H9 (cell line): ENCODE results near the gene FASTK. TPM values are rescaled to one million over a fixed set of nuclear protein-coding genes. Genes with fewer than 3 reads are reported as not detected.

Experiments
- DNase-seq: peaks from one replicate; pipeline ENCODE4 v3.0.0-alpha.2; 2017
- H2AFZ ChIP-seq: one replicate; pipeline ENCODE4 v1.6.1; 2013; ENCODE audit warnings: mild to moderate bottlenecking, low read length, control low read depth, moderate library complexity
- H2AK5ac ChIP-seq: 2 replicates; pipeline ENCODE4 v1.6.1; 2013; ENCODE audit warnings: low read length, control low read depth, mixed read lengths; ENCODE audit not compliant: insufficient read length
- H2BK120ac ChIP-seq: one replicate; pipeline ENCODE4 v1.6.1; 2013; ENCODE audit warnings: low read depth, mild to moderate bottlenecking, low read length, control low read depth, inconsistent platforms; ENCODE audit not compliant: poor library complexity, severe bottlenecking
- H2BK12ac ChIP-seq: 2 replicates; pipeline ENCODE4 v1.6.1; 2013; ENCODE audit warnings: low read length, control low read depth, mixed read lengths, low read depth; ENCODE audit not compliant: insufficient read length
- H2BK15ac ChIP-seq: 2 replicates; pipeline ENCODE4 v1.6.1; 2013; ENCODE audit warnings: low read depth, low read length, control low read depth
- H2BK20ac ChIP-seq: one replicate; pipeline ENCODE4 v1.6.1; 2013; ENCODE audit warnings: low read depth, mild to moderate bottlenecking, low read length, control low read depth, inconsistent platforms; ENCODE audit not compliant: poor library complexity, severe bottlenecking
- H2BK5ac ChIP-seq: 2 replicates; pipeline ENCODE4 v1.6.1; 2013; ENCODE audit warnings: low read length, control low read depth, mixed read lengths; ENCODE audit not compliant: insufficient read length
- H3K14ac ChIP-seq: 2 replicates; pipeline ENCODE4 v1.6.1; 2013; ENCODE audit warnings: low read length, control low read depth; ENCODE audit not compliant: insufficient read depth
- H3K18ac ChIP-seq: 2 replicates; pipeline ENCODE4 v1.6.1; 2013; ENCODE audit warnings: low read depth, mild to moderate bottlenecking, mixed read lengths, low read length, control low read depth; ENCODE audit not compliant: insufficient read length
- H3K23ac ChIP-seq: 2 replicates; pipeline ENCODE4 v1.6.1; 2013; ENCODE audit warnings: low read length, control low read depth, mixed read lengths, low read depth; ENCODE audit not compliant: insufficient read length
- H3K23me2 ChIP-seq: 2 replicates; pipeline ENCODE4 v1.6.1; 2013; ENCODE audit warnings: low read depth, mild to moderate bottlenecking, mixed read lengths, low read length, control low read depth; ENCODE audit not compliant: insufficient read length, poor library complexity, severe bottlenecking
- H3K27ac ChIP-seq: 2 replicates; pipeline ENCODE4 v1.5.1; 2013; ENCODE audit warnings: low read length, control low read depth, mixed read lengths, low read depth; ENCODE audit not compliant: insufficient read length
- H3K27me3 ChIP-seq: 2 replicates; pipeline ENCODE4 v1.6.1; 2013; ENCODE audit warnings: low read length, control low read depth, inconsistent platforms; ENCODE audit not compliant: insufficient read depth
- H3K4ac ChIP-seq: 2 replicates; pipeline ENCODE4 v1.6.1; 2013; ENCODE audit warnings: low read depth, mild to moderate bottlenecking, control low read depth, inconsistent platforms, low read length, moderate library complexity
- H3K4me1 ChIP-seq: 2 replicates; pipeline ENCODE4 v1.6.1; 2013; ENCODE audit warnings: low read length, control low read depth, inconsistent platforms; ENCODE audit not compliant: insufficient read depth
- H3K4me2 ChIP-seq: 2 replicates; pipeline ENCODE4 v1.6.1; 2013; ENCODE audit warnings: low read length, control low read depth, mixed read lengths; ENCODE audit not compliant: insufficient read length, insufficient read depth
- H3K56ac ChIP-seq: 2 replicates; pipeline ENCODE4 v1.6.1; 2013; ENCODE audit warnings: low read depth, mild to moderate bottlenecking, mixed read lengths, low read length, control low read depth; ENCODE audit not compliant: insufficient read length
- H3K79me1 ChIP-seq: 2 replicates; pipeline ENCODE4 v1.6.1; 2013; ENCODE audit warnings: low read depth, mild to moderate bottlenecking, moderate library complexity, low read length, control low read depth, inconsistent platforms; ENCODE audit not compliant: insufficient read depth, poor library complexity, severe bottlenecking
- H3K79me2 ChIP-seq: 2 replicates; pipeline ENCODE4 v1.6.1; 2013; ENCODE audit warnings: low read length, control low read depth, inconsistent platforms; ENCODE audit not compliant: insufficient read depth
- H3K9ac ChIP-seq: 2 replicates; pipeline ENCODE4 v1.6.1; 2013; ENCODE audit warnings: low read length, control low read depth, mixed read lengths; ENCODE audit not compliant: insufficient read length; ENCODE audit errors: extremely low read depth
- H3K9me3 ChIP-seq: one replicate; pipeline ENCODE4 v1.6.1; 2013; ENCODE audit warnings: low read depth, low read length, inconsistent platforms; ENCODE audit not compliant: control insufficient read depth
- H3T11ph ChIP-seq: one replicate; pipeline ENCODE4 v1.6.1; 2013; ENCODE audit warnings: mild to moderate bottlenecking, low read length, control low read depth, inconsistent platforms
- H4K20me1 ChIP-seq: one replicate; pipeline ENCODE4 v1.6.1; 2013; ENCODE audit not compliant: control insufficient read depth, insufficient read length, insufficient read depth
- H4K5ac ChIP-seq: 2 replicates; pipeline ENCODE4 v1.6.1; 2013; ENCODE audit warnings: low read depth, mild to moderate bottlenecking, mixed read lengths, low read length, control low read depth; ENCODE audit not compliant: insufficient read length
- H4K8ac ChIP-seq: replicated peaks from 2 replicates; pipeline ENCODE4 v1.6.1; 2013; ENCODE audit warnings: low read length, control low read depth, mixed read lengths, low read depth; ENCODE audit not compliant: insufficient read length
- H4K91ac ChIP-seq: 2 replicates; pipeline ENCODE4 v1.6.1; 2013; ENCODE audit warnings: low read depth, mild to moderate bottlenecking, moderate library complexity, mixed read lengths, low read length, control low read depth; ENCODE audit not compliant: insufficient read length
- H3K27ac Mint-ChIP-seq, 3 experiments: 2 replicates in 2 of 3; 3 replicates in 1 of 3; pipeline ENCODE4 v1.8.0; 2020 to 2021; ENCODE audit warnings: mixed read lengths in 3 of 3, mild to moderate bottlenecking in 1 of 3, moderate library complexity in 1 of 3
- H3K27me3 Mint-ChIP-seq: 2 replicates; pipeline ENCODE4 v1.8.0; 2021; ENCODE audit warnings: low read depth, mild to moderate bottlenecking, moderate library complexity, mixed read lengths
- H3K36me3 Mint-ChIP-seq, 3 experiments: 2 replicates in 2 of 3; 3 replicates in 1 of 3; pipeline ENCODE4 v1.8.0; 2020 to 2021; ENCODE audit warnings: low read depth in 3 of 3, mixed read lengths in 3 of 3; ENCODE audit not compliant: insufficient read depth in 1 of 3
- H3K4me1 Mint-ChIP-seq, 2 experiments: 2 replicates each; pipeline ENCODE4 v1.8.0; 2020; ENCODE audit warnings: mixed read lengths in 2 of 2
- H3K4me3 Mint-ChIP-seq, 2 experiments: 2 replicates in 1 of 2; 3 replicates in 1 of 2; pipeline ENCODE4 v1.8.0; 2020 to 2021; ENCODE audit warnings: mild to moderate bottlenecking in 2 of 2, mixed read lengths in 2 of 2, moderate library complexity in 1 of 2
- H3K9me3 Mint-ChIP-seq, 2 experiments: 2 replicates in 1 of 2; 3 replicates in 1 of 2; pipeline ENCODE4 v1.8.0; 2020; ENCODE audit warnings: mild to moderate bottlenecking in 2 of 2, mixed read lengths in 2 of 2, moderate library complexity in 1 of 2
- WGBS: extraction: QIAGEN DNeasy Blood & Tissue Kit; methylation state at CpG from one replicate; pipeline ENCODE4 v1.1.7; 2013; ENCODE audit warnings: missing lambda C conversion rate, low lambda C conversion rate, mixed read lengths; ENCODE audit not compliant: insufficient read length; ENCODE audit errors: extremely low coverage; 5-methylcytosine and 5-hydroxymethylcytosine counted together
- total RNA-seq: library from RNA; stranded (reverse); gene quantifications from 2 replicates; pipeline ENCODE4 v1.2.1, GENCODE V29; 2021
- TF ChIP-seq, protein P1 (sequence below): fragments of 200-600 bp; sonication (generic); conservative IDR thresholded peaks from 3 replicates; pipeline ENCODE4 v1.8.0; 2021; ENCODE audit warnings: antibody characterized with exemption, mild to moderate bottlenecking

Gene FASTK
- total RNA-seq, 1 experiment from 2014 or later: 57.8 TPM

DNA sequence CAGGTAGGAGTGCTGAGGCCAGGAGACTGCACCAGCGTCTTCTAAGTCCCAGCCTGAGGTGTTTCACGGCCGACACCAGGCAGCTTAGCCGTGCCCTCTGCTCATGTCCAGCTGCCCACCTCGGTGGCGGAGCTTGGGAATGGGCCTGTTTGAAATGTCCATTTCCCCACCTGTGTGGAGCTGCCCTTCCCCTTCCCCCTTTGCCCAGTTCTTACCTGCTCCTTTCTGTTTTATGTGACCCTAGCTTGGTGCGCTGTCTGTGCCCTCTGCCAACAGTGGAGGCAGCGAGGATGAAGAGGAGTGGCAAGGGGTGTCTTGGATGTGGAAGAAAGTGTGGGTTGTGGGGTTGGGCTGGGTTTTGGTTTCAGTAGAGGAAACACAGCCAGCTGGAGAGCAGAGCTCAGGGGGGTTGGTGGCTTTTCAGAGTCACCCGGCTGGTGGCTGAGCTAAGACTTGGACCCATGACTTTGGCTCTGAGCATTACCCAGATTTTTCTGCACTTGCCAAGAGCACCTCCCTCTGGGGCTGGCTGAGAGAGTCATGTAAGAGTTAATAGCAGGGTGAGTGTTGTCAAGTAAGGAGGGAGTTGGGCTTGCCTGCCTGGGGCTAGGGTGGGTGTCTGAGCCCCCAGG lies 49.5 kb upstream of the FASTK start:
- no peak overlapping the region for H3K56ac ChIP-seq
- H2BK5ac ChIP-seq: no peak overlapping the region
- H3K4me3 Mint-ChIP-seq: no peak overlapping the region
- no peak overlapping the region for H3K27ac ChIP-seq
- peaks cover 5 to 12% of the 10 kb centered on the region in 2 experiments for H3K4me1 Mint-ChIP-seq
- H4K8ac ChIP-seq: no peak overlapping the region
- no peak for DNase-seq
- H2BK15ac ChIP-seq: no peak overlapping the region
- no peaks in the 10 kb centered on the region for H3K79me1 ChIP-seq
- no peak overlapping the region for H3K4ac ChIP-seq
- no peak overlapping the region for H2BK20ac ChIP-seq
- H3K36me3 Mint-ChIP-seq: peaks cover 23 to 52% (median 27%) of the 10 kb centered on the region in 3 experiments
- no peaks in the 10 kb centered on the region for H4K20me1 ChIP-seq
- H3K9me3 Mint-ChIP-seq: no peaks in the 10 kb centered on the region; a peak in 1 of 5 replicates
- H3K18ac ChIP-seq: no peak overlapping the region
- H2AFZ ChIP-seq: no peak overlapping the region
- peak overlapping the region in 1 of 3 experiments; percentile 74; a peak in 1 of 7 replicates for H3K27ac Mint-ChIP-seq
- H3K9ac ChIP-seq: no peak overlapping the region
- no peak overlapping the region for H3K14ac ChIP-seq
- no CpG with 5 or more reads among the region's 9 CpGs for WGBS
- H3K23ac ChIP-seq: no peak overlapping the region
- H3K79me2 ChIP-seq: no peaks in the 10 kb centered on the region
- no peaks in the 10 kb centered on the region for H3K9me3 ChIP-seq
- H3T11ph ChIP-seq: no peak overlapping the region
- H4K91ac ChIP-seq: no peak overlapping the region
- H3K4me2 ChIP-seq: no peak overlapping the region
- H2BK12ac ChIP-seq: no peak overlapping the region
- TF ChIP-seq, protein P1, sequence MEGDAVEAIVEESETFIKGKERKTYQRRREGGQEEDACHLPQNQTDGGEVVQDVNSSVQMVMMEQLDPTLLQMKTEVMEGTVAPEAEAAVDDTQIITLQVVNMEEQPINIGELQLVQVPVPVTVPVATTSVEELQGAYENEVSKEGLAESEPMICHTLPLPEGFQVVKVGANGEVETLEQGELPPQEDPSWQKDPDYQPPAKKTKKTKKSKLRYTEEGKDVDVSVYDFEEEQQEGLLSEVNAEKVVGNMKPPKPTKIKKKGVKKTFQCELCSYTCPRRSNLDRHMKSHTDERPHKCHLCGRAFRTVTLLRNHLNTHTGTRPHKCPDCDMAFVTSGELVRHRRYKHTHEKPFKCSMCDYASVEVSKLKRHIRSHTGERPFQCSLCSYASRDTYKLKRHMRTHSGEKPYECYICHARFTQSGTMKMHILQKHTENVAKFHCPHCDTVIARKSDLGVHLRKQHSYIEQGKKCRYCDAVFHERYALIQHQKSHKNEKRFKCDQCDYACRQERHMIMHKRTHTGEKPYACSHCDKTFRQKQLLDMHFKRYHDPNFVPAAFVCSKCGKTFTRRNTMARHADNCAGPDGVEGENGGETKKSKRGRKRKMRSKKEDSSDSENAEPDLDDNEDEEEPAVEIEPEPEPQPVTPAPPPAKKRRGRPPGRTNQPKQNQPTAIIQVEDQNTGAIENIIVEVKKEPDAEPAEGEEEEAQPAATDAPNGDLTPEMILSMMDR: no peak
- peaks cover 10% of the 10 kb centered on the region for H3K23me2 ChIP-seq
- H3K4me1 ChIP-seq: peaks cover 2% of the 10 kb centered on the region; the same call in 1 of the 2 replicates
- H3K27me3 ChIP-seq: no peaks in the 10 kb centered on the region
- no peak overlapping the region for H2BK120ac ChIP-seq
- H3K27me3 Mint-ChIP-seq: peaks cover 10% of the 10 kb centered on the region
- no peak overlapping the region for H2AK5ac ChIP-seq
- no peak overlapping the region for H4K5ac ChIP-seq
